ENCODE results near the gene ADCY9.

The ADCY9 gene

GRCh38 chr16:3980253-3981111 lies 135.8 kb downstream of the ADCY9 start:
- no peak overlapping the region for H3K4me3 Mint-ChIP-seq
- ATAC-seq (no peak), DNase-seq (no peak)
- peaks cover 11% of the 10 kb centered on the region for H3K27me3 Mint-ChIP-seq
- no peaks in the 10 kb centered on the region for H3K9me3 Mint-ChIP-seq
- peaks cover 12% of the 10 kb centered on the region for H3K4me1 Mint-ChIP-seq
- no peak overlapping the region for H3K27ac Mint-ChIP-seq

GRCh38 chr16:3979518-3979917 lies 136.7 kb downstream of the ADCY9 start:
- Mint-ChIP-seq H3K4me3 (no peak overlapping the region), H3K27me3 (peaks cover 11% of the 10 kb centered on the region), H3K9me3 (no peaks in the 10 kb centered on the region), H3K4me1 (peaks cover 12% of the 10 kb centered on the region), H3K27ac (no peak overlapping the region)
- no peak for ATAC-seq
- no peak for DNase-seq

DNA sequence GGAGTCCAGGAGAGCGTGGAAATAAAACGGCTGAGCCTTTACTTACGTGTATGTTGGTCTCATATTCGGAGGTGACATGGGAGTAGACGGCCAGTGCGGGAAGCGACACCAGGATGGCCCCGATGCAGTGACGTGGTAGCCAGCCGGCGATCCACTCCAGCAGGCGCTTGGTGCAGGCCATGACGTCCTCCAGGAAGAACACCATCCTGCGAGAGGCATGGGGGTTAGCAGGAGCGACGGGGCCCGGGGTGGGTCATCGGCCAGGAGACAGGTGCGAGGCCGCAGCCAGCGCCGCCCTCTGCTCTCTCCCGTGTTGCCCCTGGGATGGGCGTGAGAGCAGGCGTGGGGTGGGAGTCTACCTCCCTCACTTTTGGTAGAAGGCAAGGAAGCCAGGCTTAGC lies 137.2 kb downstream of the ADCY9 start:
- Mint-ChIP-seq H3K9me3 (no peaks in the 10 kb centered on the region), H3K27ac (no peak overlapping the region), H3K4me1 (peaks cover 12% of the 10 kb centered on the region), H3K4me3 (no peak overlapping the region), H3K27me3 (peaks cover 11% of the 10 kb centered on the region)
- no peak for ATAC-seq
- no peak for DNase-seq

- no peaks in the 10 kb centered on the region for H3K9me3 Mint-ChIP-seq
- H3K27ac Mint-ChIP-seq: no peak overlapping the region
- H3K4me1 Mint-ChIP-seq: no peaks in the 10 kb centered on the region
- H3K4me3 Mint-ChIP-seq: no peak overlapping the region
- ATAC-seq (no peak), DNase-seq (no peak)
- H3K27me3 Mint-ChIP-seq: no peaks in the 10 kb centered on the region
Measured at GRCh38 chr16:3977376-3977775, 138.9 kb downstream of the ADCY9 start.

DNA sequence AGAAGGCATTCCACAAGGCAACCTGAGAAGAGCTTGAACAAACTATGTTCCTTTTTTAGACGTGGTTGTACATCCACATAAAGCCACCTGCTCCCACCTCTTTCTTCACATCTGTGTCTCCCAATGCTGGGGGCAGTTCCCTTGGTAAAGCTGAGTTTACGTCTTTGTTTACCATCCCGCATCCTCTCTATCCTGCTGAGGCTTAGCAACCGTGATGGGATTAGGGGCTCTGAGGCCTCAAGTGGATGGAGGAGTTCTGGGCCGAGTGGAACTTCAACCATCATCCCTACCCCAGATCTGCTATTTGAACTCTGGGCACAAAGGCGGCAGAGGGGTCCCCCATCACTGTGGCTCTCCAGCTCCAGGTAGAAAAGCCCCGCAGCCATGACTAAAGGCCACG lies 141.5 kb downstream of the ADCY9 start:
- H3K27me3 Mint-ChIP-seq: no peaks in the 10 kb centered on the region
- H3K4me1 Mint-ChIP-seq: no peaks in the 10 kb centered on the region
- no peak for ATAC-seq

GRCh38 chr16:3971706-3972105 lies 144.5 kb downstream of the ADCY9 start:
- no peaks in the 10 kb centered on the region for H3K27me3 Mint-ChIP-seq
- no peak for DNase-seq
- H3K4me1 Mint-ChIP-seq: no peaks in the 10 kb centered on the region
- H3K27ac Mint-ChIP-seq: peak overlapping the region in 1 of 2 donors; percentile 54
- H3K4me3 Mint-ChIP-seq: no peak overlapping the region
- ATAC-seq: no peak
- no peaks in the 10 kb centered on the region for H3K9me3 Mint-ChIP-seq

More for the DNA sequence above, 141.5 kb downstream of the ADCY9 start:
- H3K9me3 Mint-ChIP-seq: no peaks in the 10 kb centered on the region
- H3K27ac Mint-ChIP-seq: no peak overlapping the region
- no peak for DNase-seq
- H3K4me3 Mint-ChIP-seq: no peak overlapping the region

GRCh38 chr16:3971261-3971660 lies 145.0 kb downstream of the ADCY9 start:
- H3K4me1 Mint-ChIP-seq: no peaks in the 10 kb centered on the region
- ATAC-seq: peak; percentile 57
- H3K27ac Mint-ChIP-seq: peak overlapping the region in 1 of 2 donors; percentile 54

DNA sequence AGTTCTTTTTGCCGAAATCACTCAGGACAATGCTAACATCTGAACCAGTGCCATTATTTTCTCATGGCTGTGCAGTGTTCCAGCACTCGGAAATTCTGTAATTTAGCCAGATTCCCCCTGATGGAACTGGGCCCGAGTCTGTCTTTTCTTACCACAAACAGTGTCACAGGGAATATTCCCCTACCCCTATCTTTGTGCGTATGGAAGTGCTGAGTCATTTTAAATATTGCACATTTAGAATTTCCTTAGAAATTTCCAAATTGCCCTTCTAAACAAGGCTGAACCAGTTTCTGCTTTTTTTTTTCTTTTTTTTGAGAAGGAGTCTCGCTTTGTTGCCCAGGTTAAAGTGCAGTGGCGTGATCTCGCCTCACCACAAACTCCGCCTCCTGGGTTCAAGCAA lies 147.7 kb downstream of the ADCY9 start:
- H3K9me3 Mint-ChIP-seq: peaks cover 0 to 8% of the 10 kb centered on the region in 2 donors
- H3K27ac Mint-ChIP-seq: no peak overlapping the region
- H3K4me1 Mint-ChIP-seq: peaks cover 6% of the 10 kb centered on the region
- peaks cover 3% of the 10 kb centered on the region for H3K27me3 Mint-ChIP-seq
- DNase-seq (no peak), ATAC-seq (no peak)
- no peak overlapping the region for H3K4me3 Mint-ChIP-seq

More at GRCh38 chr16:3971261-3971660, 145.0 kb downstream of the ADCY9 start:
- H3K4me3 Mint-ChIP-seq: no peak overlapping the region
- no peaks in the 10 kb centered on the region for H3K27me3 Mint-ChIP-seq
- H3K9me3 Mint-ChIP-seq: peaks cover 0 to 4% of the 10 kb centered on the region in 2 donors
- DNase-seq: no peak

DNA sequence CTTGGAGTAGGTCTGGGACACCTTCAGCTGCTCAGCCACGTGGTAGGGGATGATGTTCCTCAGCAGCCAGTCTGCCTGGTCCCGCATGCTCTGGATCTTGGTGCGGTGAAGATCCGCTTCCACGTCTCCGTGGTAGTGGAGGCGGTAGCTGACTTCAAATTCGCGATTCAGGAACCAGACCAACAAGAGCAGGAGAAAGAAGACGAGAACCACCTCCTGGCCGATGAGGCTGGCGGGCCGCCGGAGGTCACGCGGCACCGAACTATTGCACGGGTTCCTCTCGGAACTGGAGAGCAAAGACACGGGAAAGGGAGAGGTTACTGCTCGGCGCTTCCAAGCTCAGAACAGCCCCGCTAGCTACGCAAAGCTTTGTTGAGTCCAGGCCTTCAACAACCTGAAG lies 149.6 kb downstream of the ADCY9 start:
- no peak overlapping the region for H3K27ac Mint-ChIP-seq
- H3K9me3 Mint-ChIP-seq: peaks cover 7 to 8% of the 10 kb centered on the region in 2 donors
- H3K4me1 Mint-ChIP-seq: peaks cover 18% of the 10 kb centered on the region
- DNase-seq (no peak), ATAC-seq (no peak)
- H3K27me3 Mint-ChIP-seq: peaks cover 9% of the 10 kb centered on the region
- no peak overlapping the region for H3K4me3 Mint-ChIP-seq

GRCh38 chr16:3965781-3966582 lies 150.3 kb downstream of the ADCY9 start:
- ATAC-seq: no peak
- Mint-ChIP-seq H3K27me3 (peaks cover 9% of the 10 kb centered on the region), H3K4me1 (peaks cover 22% of the 10 kb centered on the region), H3K27ac (no peak overlapping the region), H3K4me3 (no peak overlapping the region), H3K9me3 (peaks cover 7 to 8% of the 10 kb centered on the region in 2 donors)
- DNase-seq: no peak

DNA sequence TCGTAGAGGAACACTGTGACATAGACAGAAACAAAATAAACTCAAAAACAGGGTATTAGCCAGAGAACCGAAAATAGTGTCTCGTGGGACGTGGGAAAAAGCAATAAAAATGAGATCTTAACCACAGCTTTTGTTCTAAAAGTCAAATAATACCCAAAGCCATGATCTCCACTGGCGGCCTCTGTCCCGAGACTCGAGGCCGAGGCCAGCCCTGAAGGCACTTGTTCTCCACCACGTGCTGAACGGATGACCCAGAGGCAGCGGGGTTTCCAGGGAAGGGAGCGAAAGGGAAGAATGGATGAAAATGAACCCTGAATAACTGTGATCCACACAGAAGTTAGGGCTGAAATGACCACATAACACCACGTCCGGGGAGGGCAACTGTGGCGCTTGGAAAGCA lies 150.9 kb downstream of the ADCY9 start:
- H3K9me3 Mint-ChIP-seq: peaks cover 7 to 8% of the 10 kb centered on the region in 2 donors
- H3K4me1 Mint-ChIP-seq: peaks cover 25% of the 10 kb centered on the region
- H3K4me3 Mint-ChIP-seq: peak overlapping the region in 1 of 2 donors; percentile 4
- H3K27ac Mint-ChIP-seq: no peak overlapping the region
- peaks cover 9% of the 10 kb centered on the region for H3K27me3 Mint-ChIP-seq
- no peak for DNase-seq
- no peak for ATAC-seq

GRCh38 chr16:3964686-3965290 lies 151.5 kb downstream of the ADCY9 start:
- peaks cover 7 to 8% of the 10 kb centered on the region in 2 donors for H3K9me3 Mint-ChIP-seq
- peaks cover 9% of the 10 kb centered on the region for H3K27me3 Mint-ChIP-seq
- H3K4me3 Mint-ChIP-seq: no peak overlapping the region
- no peak for DNase-seq
- no peak overlapping the region for H3K27ac Mint-ChIP-seq
- peak; percentile 6 for ATAC-seq
- peaks cover 25% of the 10 kb centered on the region for H3K4me1 Mint-ChIP-seq

- peaks cover 25% of the 10 kb centered on the region for H3K4me1 Mint-ChIP-seq
- DNase-seq (no peak), ATAC-seq (no peak)
- no peak overlapping the region for H3K4me3 Mint-ChIP-seq
- peaks cover 9% of the 10 kb centered on the region for H3K27me3 Mint-ChIP-seq
- H3K9me3 Mint-ChIP-seq: peaks cover 7 to 8% of the 10 kb centered on the region in 2 donors
- no peak overlapping the region for H3K27ac Mint-ChIP-seq
Measured at GRCh38 chr16:3963886-3964685, 152.2 kb downstream of the ADCY9 start.

GRCh38 chr16:3963203-3963602 lies 153.0 kb downstream of the ADCY9 start:
- Mint-ChIP-seq H3K27me3 (peaks cover 9% of the 10 kb centered on the region), H3K9me3 (peaks cover 7 to 8% of the 10 kb centered on the region in 2 donors)
- DNase-seq: no peak

DNA sequence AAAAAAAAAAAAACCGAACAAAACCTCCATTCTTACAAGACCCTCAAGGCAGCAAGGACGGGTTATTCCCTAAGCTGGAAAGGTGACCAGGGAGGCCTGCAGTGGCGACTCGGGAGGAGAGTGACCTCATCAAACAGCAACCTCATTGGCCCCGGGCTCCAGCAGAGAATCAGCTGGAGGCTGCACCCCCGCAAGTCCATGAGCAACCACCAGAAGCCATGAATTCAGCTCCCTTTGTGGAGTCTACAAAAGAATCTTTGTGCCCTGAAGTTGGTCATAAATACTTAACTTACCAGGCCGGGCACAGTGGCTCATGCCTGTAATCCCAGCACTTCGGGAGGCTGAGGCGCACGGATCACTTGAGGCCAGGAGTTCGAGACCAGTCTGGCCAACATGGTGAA lies 154.8 kb downstream of the ADCY9 start:
- H3K4me3 Mint-ChIP-seq: peak overlapping the region in 1 of 2 donors; percentile 64
- DNase-seq (no peak), ATAC-seq (no peak)
- H3K27ac Mint-ChIP-seq: peak overlapping the region in 1 of 2 donors; percentile 27
- peaks cover 25% of the 10 kb centered on the region for H3K4me1 Mint-ChIP-seq
- peaks cover 23% of the 10 kb centered on the region for H3K27me3 Mint-ChIP-seq
- peaks cover 6 to 7% of the 10 kb centered on the region in 2 donors for H3K9me3 Mint-ChIP-seq

More at GRCh38 chr16:3963203-3963602, 153.0 kb downstream of the ADCY9 start:
- peaks cover 25% of the 10 kb centered on the region for H3K4me1 Mint-ChIP-seq
- peak overlapping the region; percentile 14 to 52 for H3K4me3 Mint-ChIP-seq
- H3K27ac Mint-ChIP-seq: peak overlapping the region in 1 of 2 donors; percentile 36
- ATAC-seq: no peak
